ENCODE data around the gene CHST7.
"Not testable (repeated sequence)": the region's sequence is repeated elsewhere in the genome, so short reads cannot be mapped to it uniquely, and the experiment has no call there.

The CHST7 gene, protein sequence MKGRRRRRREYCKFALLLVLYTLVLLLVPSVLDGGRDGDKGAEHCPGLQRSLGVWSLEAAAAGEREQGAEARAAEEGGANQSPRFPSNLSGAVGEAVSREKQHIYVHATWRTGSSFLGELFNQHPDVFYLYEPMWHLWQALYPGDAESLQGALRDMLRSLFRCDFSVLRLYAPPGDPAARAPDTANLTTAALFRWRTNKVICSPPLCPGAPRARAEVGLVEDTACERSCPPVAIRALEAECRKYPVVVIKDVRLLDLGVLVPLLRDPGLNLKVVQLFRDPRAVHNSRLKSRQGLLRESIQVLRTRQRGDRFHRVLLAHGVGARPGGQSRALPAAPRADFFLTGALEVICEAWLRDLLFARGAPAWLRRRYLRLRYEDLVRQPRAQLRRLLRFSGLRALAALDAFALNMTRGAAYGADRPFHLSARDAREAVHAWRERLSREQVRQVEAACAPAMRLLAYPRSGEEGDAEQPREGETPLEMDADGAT

DNA sequence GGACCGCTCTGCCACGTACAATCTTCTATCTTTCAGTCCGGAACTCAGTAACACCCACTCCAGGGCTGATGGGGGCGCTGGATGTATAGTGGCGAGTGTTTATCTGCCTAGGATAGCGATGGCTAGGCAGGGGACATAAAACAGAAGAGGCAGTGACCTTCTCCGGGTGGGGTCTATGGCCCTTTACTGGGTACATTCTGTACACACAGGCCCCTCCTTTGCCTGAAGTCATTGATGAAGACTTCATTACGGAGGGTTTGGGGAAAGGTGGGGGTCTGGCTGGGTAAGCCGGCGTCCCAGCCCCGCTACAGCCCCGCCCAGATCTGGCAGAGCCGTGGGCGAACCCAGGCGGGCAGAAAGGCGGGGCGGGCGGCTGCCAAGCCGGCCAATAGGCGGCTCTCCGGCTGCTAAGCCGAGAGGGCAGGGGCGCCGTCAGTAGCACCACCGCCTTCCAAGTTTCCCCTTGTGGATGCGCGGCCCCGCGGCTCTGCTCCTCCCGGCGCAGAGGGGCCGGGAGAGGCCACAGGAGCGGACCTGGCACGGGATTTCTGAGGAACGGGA, at the start of gene CHST7:
Gene CHST7 (plus strand): TSS at position 435 of the 561 bp plus-strand sequence. CDS start 167 bp downstream, outside the sequence.
- DNase-seq (ENCODE audit: low read depth) = peak; percentile 77

DNA sequence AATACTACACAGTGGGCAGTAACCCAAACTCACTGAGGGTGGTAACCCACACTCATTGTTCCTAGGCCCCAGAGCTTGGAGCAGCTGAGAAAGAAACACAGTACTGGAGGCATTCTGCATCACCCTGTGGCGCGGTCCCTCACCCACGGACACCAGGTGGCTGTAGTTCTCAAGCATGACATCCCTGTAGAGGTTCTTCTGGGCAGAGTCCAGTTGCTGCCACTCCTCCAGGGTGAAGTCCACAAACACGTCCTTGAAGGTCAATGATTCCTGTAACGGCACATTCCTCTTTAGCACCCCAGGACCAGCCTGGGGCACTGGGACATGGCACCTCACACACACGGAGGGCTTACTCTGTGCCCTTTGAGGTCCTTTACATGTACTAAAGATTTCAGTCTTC, 44.9 kb upstream of the CHST7 start:
- not testable (repeated sequence) for DNase-seq (ENCODE audit: low read depth)

DNA sequence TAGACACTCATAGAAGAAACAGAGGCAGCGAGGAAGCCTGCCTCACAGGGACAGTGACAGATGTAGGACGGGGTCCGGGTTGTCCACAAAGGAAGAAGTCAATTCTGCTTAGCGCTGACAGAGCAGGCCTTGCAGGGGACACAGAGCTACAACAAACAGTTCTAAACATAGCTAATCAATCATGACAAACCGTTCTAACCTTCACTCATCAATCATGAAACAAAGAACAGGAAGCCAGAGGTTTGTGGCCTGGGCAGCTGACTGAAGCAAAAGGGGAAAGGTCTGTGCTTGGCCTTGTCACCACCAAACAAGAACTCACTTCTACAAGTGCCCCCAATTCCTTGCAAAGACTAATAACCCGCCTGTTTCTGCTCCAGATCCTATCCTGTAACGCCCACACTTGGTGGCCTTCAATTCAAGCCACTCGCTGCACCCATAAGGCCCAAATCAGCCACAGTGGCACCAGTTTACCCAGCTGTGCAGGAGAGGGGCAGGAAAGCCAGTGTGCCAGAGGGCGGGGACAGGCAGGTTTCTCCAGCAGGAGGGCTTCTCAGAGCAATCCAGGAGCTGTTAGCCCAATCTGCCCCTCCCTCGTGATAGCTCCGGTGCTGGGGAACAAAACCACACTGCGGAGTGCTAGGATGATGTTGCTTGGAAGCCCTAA, 43.7 kb upstream of the CHST7 start:
- not testable (repeated sequence) for DNase-seq (ENCODE audit: low read depth)

DNA sequence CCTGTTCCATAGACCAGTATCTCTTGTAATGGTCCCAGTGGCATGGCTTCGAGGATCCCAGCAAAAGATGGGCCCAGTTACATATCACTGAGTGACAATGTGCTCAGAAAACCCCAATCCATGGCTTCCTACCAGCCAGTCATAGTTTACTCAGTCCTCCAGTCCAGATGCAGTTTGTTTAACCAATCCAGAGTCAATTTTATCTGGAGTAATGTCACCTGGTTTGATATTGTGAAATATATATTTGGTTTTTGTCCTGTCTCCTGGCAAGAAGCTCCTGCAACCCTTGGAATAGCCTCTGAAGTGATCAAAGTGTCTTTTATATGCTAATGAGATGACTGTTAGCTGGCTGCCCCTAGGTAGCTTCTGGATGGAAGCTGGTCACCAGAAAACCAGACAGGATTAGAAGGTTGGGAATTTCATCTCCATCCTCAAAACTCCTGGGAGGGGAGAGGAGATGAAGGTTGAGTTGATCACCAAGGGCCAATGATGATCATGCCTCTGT, 43.1 kb upstream of the CHST7 start:
- not testable (repeated sequence) for DNase-seq (ENCODE audit: low read depth)

- no peak for DNase-seq (ENCODE audit: low read depth)
Observed at GRCh38 chrX:46531442-46531841, 42.1 kb upstream of the CHST7 start.

DNA sequence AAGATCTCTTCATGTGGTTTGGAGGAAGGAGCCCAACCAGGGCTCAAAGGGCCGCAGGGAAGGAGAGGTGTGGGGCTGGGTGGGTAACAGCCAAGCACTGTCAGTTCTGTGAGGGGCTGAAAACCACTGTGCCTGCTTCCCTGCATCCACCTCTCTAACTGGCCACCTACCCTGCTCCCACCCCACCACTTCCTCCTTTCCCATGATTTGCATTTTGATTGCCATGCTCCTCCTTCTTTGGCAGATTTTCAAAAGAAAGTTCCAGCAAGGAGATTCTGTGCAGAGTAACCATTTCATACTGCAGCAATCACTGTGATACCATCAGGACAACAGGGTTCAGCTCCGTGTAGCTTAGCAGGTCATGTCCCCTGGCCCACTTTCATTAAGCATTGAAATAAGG, 30.1 kb upstream of the CHST7 start:
- no peak for DNase-seq (ENCODE audit: low read depth)

DNA sequence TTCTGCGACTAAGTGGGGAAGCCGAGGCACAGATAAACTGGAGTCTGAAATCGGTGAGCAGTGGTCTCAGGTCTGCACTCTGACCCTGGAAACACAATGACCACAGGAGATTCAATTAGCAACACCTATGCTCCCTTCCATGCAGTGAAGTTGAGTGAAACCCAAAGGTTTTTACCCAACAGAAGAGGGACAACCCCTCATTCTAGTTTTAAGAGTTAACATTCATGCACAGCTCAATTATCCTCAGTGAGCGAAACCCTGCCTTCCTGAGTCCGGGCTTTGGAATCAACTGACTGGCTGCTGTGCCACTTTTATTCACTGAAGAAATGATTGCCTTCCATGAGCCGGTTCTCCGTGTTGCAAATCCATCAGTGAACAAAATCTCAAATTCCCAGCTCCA, 29.0 kb upstream of the CHST7 start:
- not testable (repeated sequence) for DNase-seq (ENCODE audit: low read depth)

DNA sequence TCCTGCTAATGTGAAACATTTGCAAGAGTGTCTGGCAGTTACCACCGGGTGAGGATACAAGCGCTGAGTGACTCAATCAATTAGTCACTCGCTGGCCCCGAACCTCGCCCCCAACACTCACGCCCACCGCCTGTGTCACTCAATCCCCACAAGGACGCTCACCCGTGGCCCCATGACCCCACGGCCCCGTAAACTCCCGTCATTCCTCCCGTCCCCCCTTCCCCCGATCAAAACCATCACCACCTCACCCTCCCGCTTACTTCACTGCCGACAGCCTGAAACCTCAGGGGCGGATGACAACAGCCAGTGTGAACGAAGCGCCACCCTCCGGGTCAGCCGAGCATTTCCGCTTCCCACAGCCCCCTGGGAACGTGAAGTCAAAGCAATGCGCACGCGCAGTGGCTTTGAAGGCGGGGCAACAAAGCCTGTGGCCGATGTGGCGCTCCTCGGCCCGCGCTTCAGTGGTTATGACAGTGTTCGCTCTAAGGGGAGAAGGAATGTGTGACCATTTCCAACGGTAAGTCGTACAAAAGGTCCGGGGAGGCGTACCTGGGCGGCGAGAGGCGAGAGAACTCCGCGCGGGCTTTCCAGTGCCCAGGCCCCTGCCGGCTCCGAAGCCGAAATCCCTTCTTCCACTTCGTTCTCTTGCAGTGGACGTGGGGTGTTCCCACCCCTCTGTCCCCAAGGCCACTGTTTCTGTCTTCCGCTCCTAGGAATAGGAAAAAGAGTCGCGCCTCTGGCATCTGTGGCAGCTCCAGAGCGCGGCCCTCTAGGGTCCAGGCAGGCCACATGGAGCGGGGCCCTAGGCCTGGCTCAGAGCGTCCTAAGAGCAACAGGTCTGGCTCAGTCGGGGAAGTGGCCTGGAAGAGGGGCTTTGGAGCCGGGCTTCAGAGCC, 28.2 kb upstream of the CHST7 start, which contains the start of gene ZNF674:
Gene ZNF674 (minus strand): TSS at position 311 of the 895 bp plus-strand sequence. CDS start 3,334 bp downstream, outside the sequence.
- DNase-seq (ENCODE audit: low read depth) = peak; percentile 87

DNA sequence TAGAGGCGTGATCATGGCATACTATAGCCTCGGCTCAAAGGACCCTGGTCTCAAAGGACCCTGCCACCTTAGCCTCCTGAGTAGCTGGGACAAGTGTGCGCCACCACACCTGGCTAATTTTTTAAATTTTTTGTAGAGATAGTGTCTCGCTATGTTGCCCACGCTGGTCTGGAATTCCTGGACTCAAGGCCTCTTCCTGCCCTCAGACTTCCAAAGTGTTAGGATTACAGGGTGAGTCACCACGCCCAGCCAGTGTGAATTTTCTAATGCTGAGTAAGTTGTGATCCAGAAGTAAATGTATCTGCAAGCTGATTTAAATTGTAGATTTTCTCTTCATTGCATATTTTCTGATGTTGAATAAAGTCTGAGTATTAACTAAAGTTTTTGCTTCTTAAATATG, 25.7 kb upstream of the CHST7 start:
- DNase-seq (ENCODE audit: low read depth) = peak; percentile 53

GRCh38 chrX:46549914-46550313, 23.7 kb upstream of the CHST7 start:
- no peak for DNase-seq (ENCODE audit: low read depth)

- no peak for DNase-seq (ENCODE audit: low read depth)
Observed at GRCh38 chrX:46551494-46552128, 22.0 kb upstream of the CHST7 start.

GRCh38 chrX:46553935-46554334, 19.6 kb upstream of the CHST7 start:
- no peak for DNase-seq (ENCODE audit: low read depth)

DNA sequence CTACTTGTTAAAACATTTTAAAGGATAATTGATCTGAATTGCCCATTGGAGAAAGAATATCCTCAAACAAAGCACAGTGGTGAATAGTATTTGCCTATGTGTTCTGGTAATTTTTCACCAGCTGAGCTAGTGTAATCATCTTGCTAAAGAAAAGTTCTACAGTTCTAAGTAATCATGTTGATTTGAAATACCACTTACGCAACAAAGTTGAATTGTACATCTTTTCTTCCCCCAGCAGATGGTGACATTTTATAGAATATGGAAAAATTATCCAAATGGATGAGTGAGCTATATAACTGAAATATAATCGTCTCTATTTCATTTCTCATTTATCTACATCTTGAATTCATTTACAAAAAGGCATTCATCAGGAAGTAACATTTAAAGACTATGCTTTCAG, 18.6 kb upstream of the CHST7 start:
- DNase-seq (ENCODE audit: low read depth) = peak; percentile 64

DNA sequence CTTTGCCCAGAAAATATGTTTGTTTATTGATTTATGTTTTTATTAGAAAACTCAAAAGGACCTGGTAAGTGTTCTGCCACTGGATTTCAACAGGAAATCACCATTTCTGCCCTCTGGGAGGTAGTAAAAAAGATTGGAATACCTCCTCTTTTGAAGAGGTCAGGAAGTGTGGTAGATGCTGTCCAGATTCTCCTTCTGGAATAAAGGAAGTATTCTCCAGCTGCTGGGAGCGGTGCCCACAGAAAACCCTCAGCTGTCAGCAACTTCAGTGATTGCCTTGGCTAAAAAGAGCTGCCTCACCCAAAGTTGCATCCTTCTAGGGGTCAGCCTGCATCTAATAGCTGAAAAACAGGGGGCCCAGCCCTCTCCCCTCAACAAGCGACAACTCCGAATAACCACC, 14.5 kb upstream of the CHST7 start:
- DNase-seq (ENCODE audit: low read depth) = no peak

DNA sequence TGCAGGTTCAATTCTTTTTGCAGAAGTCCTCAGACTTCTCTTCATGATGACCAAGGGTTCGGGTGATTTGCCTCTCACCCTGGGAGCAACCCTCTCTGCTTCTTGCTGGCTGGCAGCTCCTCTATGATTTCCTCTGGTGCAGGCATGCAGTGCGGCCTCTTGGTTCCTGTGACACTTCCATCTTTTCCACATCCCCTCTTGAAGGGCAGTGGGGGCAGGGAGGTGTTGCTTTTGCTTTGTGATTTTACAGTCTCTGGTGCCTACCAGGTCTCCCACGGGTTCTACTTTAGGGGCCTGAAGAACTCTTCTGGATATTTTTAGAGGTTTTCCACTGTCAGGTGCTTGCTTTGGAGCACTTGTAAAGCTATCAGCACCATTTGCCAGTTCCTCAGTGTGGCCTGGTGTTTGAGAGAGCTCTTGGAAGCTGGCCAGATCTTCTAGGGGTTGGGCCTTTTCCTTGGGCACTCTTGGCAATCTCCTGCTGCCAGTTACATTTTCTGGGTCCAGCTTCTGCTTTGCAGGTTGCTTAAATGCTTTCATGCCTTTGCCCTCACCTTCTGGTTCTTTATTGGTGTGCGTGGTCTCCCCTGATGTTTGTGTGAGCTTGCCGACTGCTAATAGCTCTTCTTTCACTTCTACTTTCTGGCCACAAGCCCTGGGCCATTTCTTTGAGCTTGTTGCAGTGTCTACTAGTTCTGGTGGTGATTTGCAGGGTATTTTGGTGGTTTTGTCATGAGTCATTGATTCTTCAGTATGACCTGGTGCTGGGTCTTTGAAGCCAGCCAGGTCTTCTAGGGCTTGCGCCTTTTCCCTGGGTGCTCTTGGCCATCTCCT, 11.5 kb upstream of the CHST7 start:
- DNase-seq (ENCODE audit: low read depth) = no peak

DNA sequence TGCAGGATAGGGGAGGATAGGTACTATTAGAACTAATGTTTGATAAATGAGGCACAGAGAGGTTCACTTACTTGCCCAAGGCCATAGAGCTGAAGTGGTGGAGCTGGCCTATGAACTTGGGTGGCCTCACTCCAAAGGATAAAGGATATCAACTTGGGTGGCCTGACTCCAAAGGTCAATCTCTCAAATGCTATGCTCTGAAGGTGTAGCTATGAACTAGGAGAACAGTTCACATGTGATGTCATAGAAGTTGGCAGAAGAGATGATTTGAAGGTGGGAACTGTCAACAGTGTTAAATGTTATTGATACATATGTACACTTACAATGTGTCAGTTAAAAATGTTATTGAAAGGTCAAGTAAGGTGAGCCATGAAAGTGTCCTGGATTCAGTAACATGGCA, 6.2 kb upstream of the CHST7 start:
- DNase-seq (ENCODE audit: low read depth) = no peak

DNA sequence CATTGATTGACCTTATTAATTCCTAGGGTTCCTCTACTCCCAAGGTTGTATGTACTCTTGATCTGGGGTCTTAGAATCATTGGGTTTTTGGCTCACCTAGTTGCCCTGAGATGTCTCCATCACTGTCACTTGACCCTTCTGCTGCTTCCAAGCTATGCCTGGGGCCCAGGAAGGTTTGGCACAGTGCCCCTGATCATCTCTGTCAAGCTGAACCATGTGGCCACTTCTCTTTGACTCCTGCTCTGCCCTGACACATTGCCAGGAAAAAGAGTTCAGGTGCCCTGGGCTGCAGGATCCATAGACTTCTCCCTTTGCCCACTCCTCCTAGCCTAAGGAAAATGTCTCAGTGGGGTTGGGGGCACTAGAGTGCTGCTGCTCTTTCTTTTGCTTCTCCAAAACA, 3.9 kb upstream of the CHST7 start:
- DNase-seq (ENCODE audit: low read depth) = no peak

- no peak for DNase-seq (ENCODE audit: low read depth)
Observed at GRCh38 chrX:46571423-46572339, 1.9 kb upstream of the CHST7 start.

GRCh38 chrX:46572340-46572936, 1.1 kb upstream of the CHST7 start:
- DNase-seq (ENCODE audit: low read depth) = no peak
